HCT116 (cell line): ENCODE measurements around the gene ZNF804A. TPM values are rescaled to one million over a fixed set of nuclear protein-coding genes. Genes with fewer than 3 reads are reported as not detected.

Source experiments
- ATAC-seq: fragments of 200-7000 bp; cut with Tn5 transposase; 2 replicates; pipeline ENCODE4 v1.9.1; 2020; ENCODE audit warnings: mild to moderate bottlenecking, moderate library complexity
- BruUV-seq: library from RNA; stranded (reverse); fragments of 400-500 nt; replicated peaks from 2 replicates; lab custom pipeline; 2021; lab: Mats Ljungman, UMichigan
- CTCF ChIA-PET: fragments of 300-600 bp; sonication (Branson Sonifier 250); formaldehyde crosslinking; loops from one replicate; lab custom pipeline; 2021; ENCODE audit warnings: antibody characterized with exemption; lab: Charles Lee
- POLR2A ChIA-PET: fragments of 300-600, 350-600 bp; sonication (Branson Sonifier 250); formaldehyde crosslinking; loops from one replicate; lab custom pipeline; 2021; ENCODE audit warnings: antibody characterized with exemption; lab: Charles Lee
- RAD21 ChIA-PET, 2 experiments: fragments of 300-600 bp; sonication (Branson Sonifier 250); formaldehyde crosslinking; loops; one replicate each; lab custom pipeline; 2023; ENCODE audit warnings: low total read pairs in 2 of 2; ENCODE audit not compliant: uncharacterized antibody in 2 of 2, unreplicated experiment in 2 of 2, low non-redundant PET in 1 of 2; lab: Charles Lee
- DNase-seq: peaks from one replicate; pipeline ENCODE4 v3.0.0-alpha.2; 2010; ENCODE audit warnings: low read depth, low spot score
- H2AFZ ChIP-seq: fragments of 200-600 bp; shearing (Covaris generic), sonication (generic); 2 replicates; pipeline ENCODE4 v1.6.1; 2017; ENCODE audit warnings: low read depth, mixed run types, mixed read lengths, antibody characterized with exemption, low read length; ENCODE audit not compliant: poor library complexity, severe bottlenecking
- H3K27ac ChIP-seq: 2 replicates; pipeline ENCODE4 v1.5.1; 2012; ENCODE audit warnings: low read depth, low read length
- H3K27me3 ChIP-seq: fragments of 200-600 bp; sonication (generic); 2 replicates; pipeline ENCODE4 v1.6.1; 2016; ENCODE audit warnings: mixed run types, low read length, mixed read lengths; ENCODE audit not compliant: insufficient read depth
- H3K36me3 ChIP-seq, 2 experiments: fragments of 200-500 bp in 1 of 2; fragments of 200-600 bp in 1 of 2; sonication (Bioruptor generic) in 1 of 2; sonication (generic) in 1 of 2; 2 replicates each; pipeline versions ENCODE4 v1.5.1 to v1.6.1; 2014 to 2016; ENCODE audit warnings: low read length in 2 of 2, inconsistent platforms in 1 of 2, mixed read lengths in 1 of 2, mixed run types in 1 of 2; ENCODE audit not compliant: insufficient read depth in 2 of 2, control insufficient read depth in 1 of 2
- H3K4me1 ChIP-seq, 2 experiments: fragments of 200-600 bp in 1 of 2; sonication (generic) in 1 of 2; 2 replicates each; pipeline versions ENCODE4 v1.5.1 to v1.6.1; 2012 to 2017; ENCODE audit warnings: low read length in 2 of 2, inconsistent platforms in 1 of 2, mild to moderate bottlenecking in 1 of 2, mixed read lengths in 1 of 2, mixed run types in 1 of 2, moderate library complexity in 1 of 2; ENCODE audit not compliant: insufficient read depth in 2 of 2, control insufficient read depth in 1 of 2
- H3K4me2 ChIP-seq: fragments of 200-600 bp; sonication (generic); 2 replicates; pipeline ENCODE4 v1.6.1; 2017; ENCODE audit warnings: mixed run types, low read length, mixed read lengths
- H3K4me3 ChIP-seq, 2 experiments: fragments of 200-600 bp in 1 of 2; sonication (generic) in 1 of 2; replicated peaks in 1 of 2; 2 replicates each; pipeline ENCODE4 v1.5.1; 2011 to 2016; ENCODE audit warnings: low read length in 2 of 2, control low read depth in 1 of 2, low read depth in 1 of 2, mild to moderate bottlenecking in 1 of 2, mixed read lengths in 1 of 2, mixed run types in 1 of 2
- H3K79me2 ChIP-seq: fragments of 200-600 bp; sonication (generic); 2 replicates; pipeline ENCODE4 v1.6.1; 2017; ENCODE audit warnings: mild to moderate bottlenecking, mixed run types, low read length, moderate library complexity, mixed read lengths; ENCODE audit not compliant: insufficient read depth
- H3K9ac ChIP-seq: fragments of 200-600 bp; sonication (generic); 2 replicates; pipeline ENCODE4 v1.6.1; 2016; ENCODE audit warnings: low read length, mixed read lengths
- H3K9me2 ChIP-seq: fragments of 200-600 bp; sonication (generic), shearing (Covaris generic); 2 replicates; pipeline ENCODE4 v1.6.1; 2017; ENCODE audit warnings: mixed run types, mild to moderate bottlenecking, moderate library complexity; ENCODE audit not compliant: insufficient read depth
- H3K9me3 ChIP-seq, 2 experiments: fragments of 200-500 bp in 1 of 2; fragments of 200-600 bp in 1 of 2; sonication (Bioruptor generic) in 1 of 2; sonication (generic) in 1 of 2; 2 replicates each; pipeline ENCODE4 v1.6.1; 2014 to 2017; ENCODE audit warnings: low read length in 2 of 2, mixed read lengths in 2 of 2, inconsistent platforms in 1 of 2, low read depth in 1 of 2, mild to moderate bottlenecking in 1 of 2, mixed run types in 1 of 2, moderate library complexity in 1 of 2; ENCODE audit not compliant: control insufficient read depth in 1 of 2, insufficient read depth in 1 of 2
- H4K20me1 ChIP-seq: fragments of 200-600 bp; sonication (generic), shearing (Covaris generic); 2 replicates; pipeline ENCODE4 v1.6.1; 2017; ENCODE audit warnings: mixed run types, mild to moderate bottlenecking, moderate library complexity; ENCODE audit not compliant: insufficient read depth
- ATF3 ChIP-seq: IDR thresholded peaks from 2 replicates; pipeline ENCODE4 v1.6.1; 2012
- CEBPB ChIP-seq: IDR thresholded peaks from 2 replicates; pipeline ENCODE4 v1.6.1; 2012; ENCODE audit warnings: low read depth
- CTCF ChIP-seq, 3 experiments: fragments of 200-600 bp in 1 of 3; sonication (generic) in 1 of 3; IDR thresholded peaks in 2 of 3; conservative IDR thresholded peaks in 1 of 3; 2 replicates each; pipeline ENCODE4 v1.5.1; 2012 to 2017; ENCODE audit warnings: low read depth in 2 of 3, low read length in 2 of 3, antibody characterized with exemption in 1 of 3, borderline replicate concordance in 1 of 3, control low read depth in 1 of 3, mild to moderate bottlenecking in 1 of 3, mixed read lengths in 1 of 3, mixed run types in 1 of 3, moderate library complexity in 1 of 3; ENCODE audit not compliant: insufficient read depth in 1 of 3
- ELF1 ChIP-seq: IDR thresholded peaks from 2 replicates; pipeline ENCODE4 v1.6.1; 2012; ENCODE audit warnings: low read depth, borderline replicate concordance
- EZH2 ChIP-seq: fragments of 200-600 bp; sonication (generic); IDR thresholded peaks from 2 replicates; pipeline ENCODE4 v1.6.1; 2017; ENCODE audit warnings: antibody characterized with exemption, mixed run types
- EZH2phosphoT487 ChIP-seq: fragments of 200-600 bp; IDR thresholded peaks from 2 replicates; pipeline ENCODE4 v1.6.1; 2018; ENCODE audit warnings: antibody characterized with exemption, borderline replicate concordance
- FOSL1 ChIP-seq: IDR thresholded peaks from 2 replicates; pipeline ENCODE4 v1.6.1; 2012; ENCODE audit warnings: low read depth
- JUND ChIP-seq: IDR thresholded peaks from 2 replicates; pipeline ENCODE4 v1.6.1; 2012
- MAX ChIP-seq: IDR thresholded peaks from 2 replicates; pipeline ENCODE4 v1.6.1; 2012
- POLR2A ChIP-seq: IDR thresholded peaks from 2 replicates; pipeline ENCODE4 v1.7.0; 2011; ENCODE audit warnings: borderline replicate concordance; ENCODE audit not compliant: insufficient read depth, insufficient read length; ENCODE audit errors: extremely low read depth
- POLR2AphosphoS5 ChIP-seq: IDR thresholded peaks from 2 replicates; pipeline ENCODE4 v1.6.1; 2011; ENCODE audit warnings: mild to moderate bottlenecking, low read depth, low read length, moderate library complexity
- RAD21 ChIP-seq: IDR thresholded peaks from 2 replicates; pipeline ENCODE4 v1.6.1; 2012; ENCODE audit warnings: low read depth, mild to moderate bottlenecking
- REST ChIP-seq: IDR thresholded peaks from 2 replicates; pipeline ENCODE4 v1.6.1; 2012; ENCODE audit warnings: low read depth
- SIN3A ChIP-seq: IDR thresholded peaks from 2 replicates; pipeline ENCODE4 v1.6.1; 2012; ENCODE audit warnings: low read depth
- SP1 ChIP-seq: IDR thresholded peaks from 2 replicates; pipeline ENCODE4 v1.6.1; 2012; ENCODE audit warnings: low read depth
- SRF ChIP-seq: IDR thresholded peaks from 2 replicates; pipeline ENCODE4 v1.6.1; 2012; ENCODE audit warnings: low read depth
- TCF7L2 ChIP-seq: IDR thresholded peaks from 2 replicates; pipeline ENCODE4 v1.7.0; 2011; ENCODE audit warnings: borderline replicate concordance, inconsistent platforms; ENCODE audit not compliant: insufficient read depth, insufficient read length; ENCODE audit errors: extremely low read depth
- ZBTB33 ChIP-seq: IDR thresholded peaks from 2 replicates; pipeline ENCODE4 v1.6.1; 2011; ENCODE audit warnings: mild to moderate bottlenecking, low read length, moderate library complexity; ENCODE audit not compliant: insufficient replicate concordance; ENCODE audit errors: extremely low read depth
- ZFX ChIP-seq: fragments of 450-650 bp; IDR thresholded peaks from 2 replicates; pipeline ENCODE4 v1.6.1; 2017
- ZNF274 ChIP-seq: fragments of 200-500 bp; sonication (Bioruptor generic); IDR thresholded peaks from 2 replicates; pipeline ENCODE4 v1.6.1; 2014; ENCODE audit warnings: mild to moderate bottlenecking, low read depth, low read length, inconsistent platforms
- intact Hi-C: fragments of 100-400 bp; cut with micrococcal nuclease; formaldehyde crosslinking; loops from 2 replicates; pipeline ENCODE4 v1.10.0; 2022
- total RNA-seq: library from RNA; stranded (reverse); gene quantifications from one replicate; pipeline ENCODE4 v1.2.1, GENCODE V29; 2021; ENCODE audit not compliant: unreplicated experiment

ZNF804A gene
- total RNA-seq, 1 experiment from 2014 or later: 0.61 TPM

GRCh38 chr2:184579226-184579625 is 19.1 kb upstream of the ZNF804A start:
- RAD21 ChIA-PET: no interaction called here
- H3K4me3 ChIP-seq: no peak overlapping the region
- BruUV-seq: no TSS peak
- no peak overlapping the region for H2AFZ ChIP-seq
- no peak for DNase-seq
- H3K27me3 ChIP-seq: no peaks in the 10 kb centered on the region
- no peaks in the 10 kb centered on the region for H4K20me1 ChIP-seq
- intact Hi-C loops: no loop called here
- H3K9ac ChIP-seq: no peak overlapping the region
- no peaks in the 10 kb centered on the region for H3K9me3 ChIP-seq
- H3K4me1 ChIP-seq: no peaks in the 10 kb centered on the region
- no peak overlapping the region for H3K27ac ChIP-seq
- H3K9me2 ChIP-seq: no peaks in the 10 kb centered on the region
- H3K36me3 ChIP-seq: no peaks in the 10 kb centered on the region
- no peak overlapping the region for H3K4me2 ChIP-seq
- no peaks in the 10 kb centered on the region for H3K79me2 ChIP-seq
- no peak for ATAC-seq
- no peak for TF ChIP-seq RAD21
- TF ChIP-seq REST: no peak
- TF ChIP-seq JUND: no peak
- TF ChIP-seq ZNF274: no peak
- no peak for TF ChIP-seq SP1
- TF ChIP-seq MAX: no peak
- TF ChIP-seq ZBTB33: no peak
- TF ChIP-seq ELF1: no peak
- no peak for TF ChIP-seq SRF
- no peak for TF ChIP-seq SIN3A
- TF ChIP-seq CEBPB: no peak
- no peak for TF ChIP-seq CTCF (IDR thresholded peaks at IDR 0.05 in 2 of 3, conservative IDR thresholded peaks at IDR 0.05 in 1 of 3; ENCODE audit: borderline replicate concordance in 1 of 3, insufficient read depth in 1 of 3, low read depth in 2 of 3, low read length in 2 of 3)
- TF ChIP-seq FOSL1: no peak
- no peak for TF ChIP-seq POLR2A
- no peak for TF ChIP-seq TCF7L2
- no peak for TF ChIP-seq POLR2AphosphoS5
- no peak for TF ChIP-seq ATF3
- TF ChIP-seq EZH2: no peak
- TF ChIP-seq ZFX: no peak
- no peak for TF ChIP-seq EZH2phosphoT487
- POLR2A ChIA-PET: no interaction called here
- CTCF ChIA-PET: no interaction called here
